Smooth muscle cell (in vitro differentiated cells): Measurements from ENCODE around the gene RRBP1. TPM values are rescaled to one million over a fixed set of nuclear protein-coding genes. Genes with fewer than 3 reads are reported as not detected.
"Not testable (repeated sequence)": the region's sequence is repeated elsewhere in the genome, so short reads cannot be mapped to it uniquely, and the experiment has no call there.

Experiments
- DNase-seq: peaks from one replicate; lab custom pipeline; 2025; ENCODE audit not compliant: unreplicated experiment; lab: John Stamatoyannopoulos, UW
- H2AFZ ChIP-seq: fragments of 200-600 bp; sonication (generic); 2 replicates; pipeline ENCODE4 v1.6.0; 2016; ENCODE audit warnings: antibody characterized with exemption, low read depth, mild to moderate bottlenecking
- H3F3A ChIP-seq: fragments of 200-600 bp; sonication (generic); 2 replicates; pipeline ENCODE4 v1.6.0; 2017; ENCODE audit warnings: antibody characterized with exemption, low read depth
- H3K27ac ChIP-seq: fragments of 200-600 bp; sonication (generic); 2 replicates; pipeline ENCODE4 v1.5.1; 2016; ENCODE audit warnings: low read depth, mild to moderate bottlenecking
- H3K27me3 ChIP-seq: fragments of 200-600 bp; sonication (generic); 2 replicates; pipeline ENCODE4 v1.6.1; 2016; ENCODE audit warnings: low read depth, mild to moderate bottlenecking
- H3K36me3 ChIP-seq: fragments of 200-600 bp; sonication (generic); 2 replicates; pipeline ENCODE4 v1.5.1; 2016; ENCODE audit warnings: low read depth
- H3K4me1 ChIP-seq: fragments of 200-600 bp; sonication (generic); 2 replicates; pipeline ENCODE4 v1.5.1; 2016; ENCODE audit warnings: low read depth
- H3K4me2 ChIP-seq: fragments of 200-600 bp; sonication (generic); 2 replicates; pipeline ENCODE4 v1.6.0; 2016; ENCODE audit warnings: mild to moderate bottlenecking
- H3K4me3 ChIP-seq: fragments of 200-600 bp; sonication (generic); 2 replicates; pipeline ENCODE4 v1.5.1; 2016; ENCODE audit warnings: mild to moderate bottlenecking
- H3K79me2 ChIP-seq: fragments of 200-600 bp; sonication (generic); 2 replicates; pipeline ENCODE4 v1.6.0; 2016; ENCODE audit warnings: low read depth, mild to moderate bottlenecking
- H3K9ac ChIP-seq: fragments of 200-600 bp; sonication (generic); 2 replicates; pipeline ENCODE4 v1.6.0; 2016; ENCODE audit warnings: low read depth
- H3K9me3 ChIP-seq: fragments of 200-600 bp; sonication (generic); replicated peaks from 2 replicates; pipeline ENCODE4 v1.5.1; 2016; ENCODE audit warnings: low read depth
- H4K20me1 ChIP-seq: fragments of 200-600 bp; sonication (generic); 2 replicates; pipeline ENCODE4 v1.6.0; 2016; ENCODE audit warnings: low read depth
- WGBS: methylation state at CpG from one replicate; pipeline ENCODE4 v1.1.7; 2016; ENCODE audit warnings: low lambda C conversion rate; 5-methylcytosine and 5-hydroxymethylcytosine counted together
- polyA plus RNA-seq: library from polyadenylated mRNA; unstranded; fragments of >200 nt; fragmentation: Nextera tagmentation; extraction: Ambion mirVana; gene quantifications from 2 replicates; pipeline ENCODE4 v1.2.1, GENCODE V29; 2016
- total RNA-seq: library from RNA; depleted of rRNA; stranded (reverse); fragments of >200 nt; gene quantifications from 2 replicates; pipeline ENCODE4 v1.2.3, GENCODE V29; 2014
- TF ChIP-seq, protein P1 (sequence below): fragments of 200-600 bp; sonication (generic); IDR thresholded peaks from 2 replicates; pipeline ENCODE4 v1.5.1; 2017; ENCODE audit warnings: borderline replicate concordance, mild to moderate bottlenecking, antibody characterized with exemption; ENCODE audit not compliant: insufficient read depth, poor library complexity, severe bottlenecking

RRBP1 gene
- total and polyA plus RNA-seq, 2 experiments from 2014 or later: 142 to 226 TPM

GRCh38 chr20:17710379-17711266 lies 28.6 kb upstream of the RRBP1 start:
- peaks cover 7% of the 10 kb centered on the region for H3F3A ChIP-seq
- H4K20me1 ChIP-seq: no peaks in the 10 kb centered on the region
- H3K9me3 ChIP-seq: no peaks in the 10 kb centered on the region
- DNase-seq: peak; percentile 29
- peaks cover 11% of the 10 kb centered on the region for H3K4me1 ChIP-seq
- no peaks in the 10 kb centered on the region for H3K79me2 ChIP-seq
- H3K4me2 ChIP-seq: peak overlapping the region; percentile 64
- 39% methylated on average over 21 of the region's 21 CpGs for WGBS
- H3K27me3 ChIP-seq: no peaks in the 10 kb centered on the region
- H3K36me3 ChIP-seq: no peaks in the 10 kb centered on the region
- no peak overlapping the region for H3K9ac ChIP-seq
- H3K4me3 ChIP-seq: no peak overlapping the region
- no peak overlapping the region for H2AFZ ChIP-seq
- H3K27ac ChIP-seq: peak overlapping the region; percentile 49
- TF ChIP-seq, protein P1, sequence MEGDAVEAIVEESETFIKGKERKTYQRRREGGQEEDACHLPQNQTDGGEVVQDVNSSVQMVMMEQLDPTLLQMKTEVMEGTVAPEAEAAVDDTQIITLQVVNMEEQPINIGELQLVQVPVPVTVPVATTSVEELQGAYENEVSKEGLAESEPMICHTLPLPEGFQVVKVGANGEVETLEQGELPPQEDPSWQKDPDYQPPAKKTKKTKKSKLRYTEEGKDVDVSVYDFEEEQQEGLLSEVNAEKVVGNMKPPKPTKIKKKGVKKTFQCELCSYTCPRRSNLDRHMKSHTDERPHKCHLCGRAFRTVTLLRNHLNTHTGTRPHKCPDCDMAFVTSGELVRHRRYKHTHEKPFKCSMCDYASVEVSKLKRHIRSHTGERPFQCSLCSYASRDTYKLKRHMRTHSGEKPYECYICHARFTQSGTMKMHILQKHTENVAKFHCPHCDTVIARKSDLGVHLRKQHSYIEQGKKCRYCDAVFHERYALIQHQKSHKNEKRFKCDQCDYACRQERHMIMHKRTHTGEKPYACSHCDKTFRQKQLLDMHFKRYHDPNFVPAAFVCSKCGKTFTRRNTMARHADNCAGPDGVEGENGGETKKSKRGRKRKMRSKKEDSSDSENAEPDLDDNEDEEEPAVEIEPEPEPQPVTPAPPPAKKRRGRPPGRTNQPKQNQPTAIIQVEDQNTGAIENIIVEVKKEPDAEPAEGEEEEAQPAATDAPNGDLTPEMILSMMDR: no peak

DNA sequence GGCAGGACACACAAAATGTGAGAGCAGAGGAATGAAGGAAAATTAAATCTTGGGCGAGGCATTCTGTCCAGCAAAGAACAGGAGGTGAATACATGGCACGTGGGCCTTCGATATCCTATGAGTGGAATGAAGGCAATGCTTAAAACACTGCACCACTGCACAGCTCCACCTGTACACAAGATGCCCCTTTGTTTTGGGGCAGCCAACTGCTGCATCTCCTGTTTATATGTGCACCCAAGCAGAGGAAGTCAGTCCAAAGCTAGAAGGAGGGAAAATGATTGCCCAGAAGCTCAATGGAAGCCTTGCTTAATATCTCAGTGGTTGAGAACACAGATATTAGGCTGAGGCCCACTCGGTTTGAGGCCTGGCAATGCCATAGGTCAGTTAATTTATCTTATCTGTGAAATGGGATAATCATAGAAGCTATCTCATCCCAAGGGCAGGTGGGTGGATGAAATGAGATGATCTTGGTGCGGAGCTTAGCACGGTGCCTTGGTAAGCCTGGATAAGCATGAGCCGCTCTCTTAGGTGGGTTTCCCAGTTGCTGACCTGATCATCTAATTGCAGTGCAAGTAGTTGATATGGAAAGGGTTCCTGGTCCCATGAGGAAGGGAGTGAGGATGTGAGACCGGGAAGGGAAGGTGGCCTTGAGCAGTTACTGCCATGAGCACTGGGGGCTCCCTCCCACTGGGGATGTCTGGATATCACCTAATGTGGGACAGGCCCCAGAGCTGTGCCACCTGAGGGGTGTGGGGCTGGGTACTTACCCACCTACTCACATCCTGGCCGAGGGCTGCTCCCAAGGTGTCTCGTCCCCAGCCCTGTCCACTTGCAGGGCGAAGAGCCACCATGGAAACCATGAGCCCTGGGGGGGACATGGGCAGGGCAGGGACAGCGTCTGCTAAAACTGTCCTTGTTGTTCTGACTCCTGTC lies 27.6 kb upstream of the RRBP1 start:
- no peak overlapping the region for H3K4me3 ChIP-seq
- peak overlapping the region; percentile 31 for H3K27ac ChIP-seq
- H3K27me3 ChIP-seq: no peaks in the 10 kb centered on the region
- no peaks in the 10 kb centered on the region for H4K20me1 ChIP-seq
- no peaks in the 10 kb centered on the region for H3K9me3 ChIP-seq
- H3K9ac ChIP-seq: no peak overlapping the region
- TF ChIP-seq, protein P1: no peak
- peaks cover 11% of the 10 kb centered on the region for H3K4me1 ChIP-seq
- no peak overlapping the region for H2AFZ ChIP-seq
- no peaks in the 10 kb centered on the region for H3K36me3 ChIP-seq
- H3K4me2 ChIP-seq: no peak overlapping the region
- no peak for DNase-seq
- peaks cover 7% of the 10 kb centered on the region for H3F3A ChIP-seq
- no peaks in the 10 kb centered on the region for H3K79me2 ChIP-seq
- 87% methylated on average over 12 of the region's 12 CpGs for WGBS

DNA sequence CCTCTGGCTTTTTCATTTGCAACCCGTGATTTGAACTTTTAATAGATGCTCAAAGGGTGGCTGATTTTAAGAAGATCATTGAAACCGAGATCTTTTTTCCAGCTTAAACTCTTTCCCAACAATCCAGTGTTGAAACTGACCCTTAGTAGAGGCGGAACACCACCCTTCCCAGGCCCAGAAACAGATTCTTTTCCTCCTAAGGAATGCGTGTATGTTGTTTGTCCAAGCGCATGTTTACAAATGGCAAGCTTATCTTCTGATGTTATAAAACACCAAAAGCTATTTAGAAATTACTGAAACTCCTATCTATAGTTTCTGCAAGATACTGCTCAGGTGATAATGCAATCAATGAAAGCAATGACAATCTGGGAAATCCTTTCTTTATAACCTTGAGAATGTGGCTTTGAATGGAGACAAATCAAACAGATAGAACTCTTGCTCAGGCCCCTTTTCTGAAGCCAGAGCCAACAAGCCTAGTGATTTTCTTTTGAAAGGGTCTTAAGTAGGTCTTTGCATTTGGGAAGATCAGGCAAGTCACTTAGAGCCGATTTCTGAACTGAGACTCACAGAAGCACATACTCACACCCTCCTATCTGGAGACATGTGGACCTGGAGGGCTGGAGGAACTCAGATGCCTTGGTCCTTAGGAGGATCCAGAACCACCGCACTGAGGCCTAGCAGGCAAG lies 26.8 kb upstream of the RRBP1 start:
- peaks cover 11% of the 10 kb centered on the region for H3K4me1 ChIP-seq
- WGBS: 52% methylated on average over 7 of the region's 7 CpGs
- peak overlapping the region; percentile 35 for H3K4me2 ChIP-seq
- no peak overlapping the region for H3K9ac ChIP-seq
- no peak overlapping the region for H3K4me3 ChIP-seq
- no peaks in the 10 kb centered on the region for H4K20me1 ChIP-seq
- DNase-seq: no peak
- no peaks in the 10 kb centered on the region for H3K27me3 ChIP-seq
- no peak overlapping the region for H2AFZ ChIP-seq
- peak overlapping the region; percentile 31 for H3K27ac ChIP-seq
- H3F3A ChIP-seq: peaks cover 7% of the 10 kb centered on the region
- H3K79me2 ChIP-seq: no peaks in the 10 kb centered on the region
- TF ChIP-seq, protein P1: no peak
- no peaks in the 10 kb centered on the region for H3K9me3 ChIP-seq
- no peaks in the 10 kb centered on the region for H3K36me3 ChIP-seq

- WGBS: 81% methylated on average over 3 of the region's 3 CpGs
- not testable (repeated sequence) for H3K4me2 ChIP-seq, DNase-seq, H4K20me1 ChIP-seq, H3F3A ChIP-seq, H3K9me3 ChIP-seq, H3K9ac ChIP-seq, H3K4me3 ChIP-seq, H3K27me3 ChIP-seq, H3K36me3 ChIP-seq, H2AFZ ChIP-seq, H3K27ac ChIP-seq, H3K79me2 ChIP-seq
- peaks cover 11% of the 10 kb centered on the region for H3K4me1 ChIP-seq
Observed at GRCh38 chr20:17707951-17708350, 25.9 kb upstream of the RRBP1 start.
